ENCODE measurements around the gene DCAKD.

The DCAKD gene

GRCh38 chr17:45030733-45031132, 20.7 kb downstream of the DCAKD start:
- no peak for DNase-seq (ENCODE audit: low spot score)

- no peak for DNase-seq (ENCODE audit: low spot score)
Observed at GRCh38 chr17:45029758-45030423, 21.5 kb downstream of the DCAKD start.

DNA sequence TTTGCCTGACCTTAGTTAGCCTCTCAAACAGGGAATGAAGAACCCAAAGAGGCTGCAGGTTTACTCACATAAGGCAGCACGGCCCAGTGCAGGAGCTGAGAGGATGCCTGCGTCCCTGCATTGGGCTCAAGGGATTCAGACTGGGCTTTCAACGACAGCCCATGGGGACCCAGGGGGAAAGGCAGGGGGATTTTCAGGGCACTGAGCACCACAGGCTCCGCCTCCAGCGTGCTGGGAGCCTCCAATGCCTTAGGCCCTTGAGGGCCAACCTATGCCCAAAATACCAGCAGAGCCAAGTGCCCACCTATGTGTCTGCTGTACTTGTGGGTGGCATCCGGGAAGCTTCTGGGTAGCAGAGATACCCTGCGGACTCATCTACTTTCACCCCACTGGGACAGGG, 22.3 kb downstream of the DCAKD start:
- no peak for DNase-seq (ENCODE audit: low spot score)

GRCh38 chr17:45022655-45023339, 28.6 kb downstream of the DCAKD start:
- DNase-seq (ENCODE audit: low spot score), result no peak

- no peak for DNase-seq (ENCODE audit: low spot score)
Observed at GRCh38 chr17:45022288-45022648, 29.2 kb downstream of the DCAKD start.

- DNase-seq (ENCODE audit: low spot score), result peak; percentile 69
Observed at GRCh38 chr17:45021607-45022287, 29.7 kb downstream of the DCAKD start.

GRCh38 chr17:45020354-45021138, 30.9 kb downstream of the DCAKD start:
- no peak for DNase-seq (ENCODE audit: low spot score)

DNA sequence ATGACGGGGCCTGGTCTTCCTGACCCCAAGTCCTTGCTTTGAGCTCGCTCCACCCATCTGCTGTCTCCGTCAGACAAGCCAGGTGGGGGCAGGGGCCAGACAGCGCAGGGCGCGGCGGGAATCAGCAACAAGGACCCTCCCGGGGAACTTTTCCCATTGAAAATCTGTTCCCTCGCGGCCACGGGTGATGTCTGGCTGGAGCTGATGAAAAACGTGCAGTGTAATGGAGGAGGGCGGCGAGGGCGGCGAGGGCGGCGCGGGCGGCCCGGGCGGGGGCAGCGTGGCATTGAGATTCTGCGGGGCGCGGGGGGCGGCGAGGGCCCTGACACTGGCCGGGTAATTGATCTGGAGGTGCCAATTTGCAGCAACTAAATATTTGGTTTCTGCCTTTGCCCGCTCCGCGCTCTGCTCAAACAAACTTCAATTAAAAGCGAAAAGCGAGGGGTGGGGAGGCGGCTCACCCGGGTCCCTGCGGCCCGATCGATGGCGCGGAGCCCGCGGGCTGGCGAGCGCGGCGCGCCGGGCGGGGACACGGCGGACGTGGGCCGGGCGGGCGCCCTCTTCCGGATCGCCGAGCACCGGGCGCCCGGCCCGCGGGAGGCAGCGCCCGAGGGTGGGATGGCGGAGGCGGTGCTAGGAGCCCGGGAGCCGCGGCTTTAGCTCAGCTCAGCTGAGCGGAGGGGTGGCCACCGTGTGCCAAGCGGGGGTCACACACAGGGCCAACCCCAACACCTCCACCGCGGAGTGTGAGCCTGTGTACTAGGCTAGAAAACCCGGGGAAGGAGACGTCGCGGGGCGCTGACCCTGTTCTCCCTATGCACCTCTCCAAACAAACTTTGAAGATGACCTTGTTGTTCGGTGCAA, 32.4 kb downstream of the DCAKD start:
- DNase-seq (ENCODE audit: low spot score), result no peak

DNA sequence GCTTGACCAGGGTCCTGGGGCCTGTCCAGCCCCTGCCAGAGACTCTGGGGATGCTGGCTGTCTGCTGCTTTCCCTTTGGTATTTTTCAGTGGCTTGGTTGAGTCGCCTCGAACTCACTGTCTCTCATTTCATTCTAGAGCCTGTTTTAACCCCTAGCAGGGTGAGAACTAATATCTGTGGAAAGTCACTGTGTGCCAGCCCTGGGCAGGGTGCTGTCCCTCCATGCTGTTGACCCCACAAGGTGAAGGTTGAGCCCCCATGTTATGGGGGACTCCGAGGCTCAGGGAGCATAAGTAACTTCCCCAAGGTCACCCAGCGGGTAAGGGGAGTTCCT, 33.0 kb downstream of the DCAKD start:
- DNase-seq (ENCODE audit: low spot score), result no peak

- DNase-seq (ENCODE audit: low spot score), result no peak
Observed at GRCh38 chr17:45016823-45017222, 34.6 kb downstream of the DCAKD start.

DNA sequence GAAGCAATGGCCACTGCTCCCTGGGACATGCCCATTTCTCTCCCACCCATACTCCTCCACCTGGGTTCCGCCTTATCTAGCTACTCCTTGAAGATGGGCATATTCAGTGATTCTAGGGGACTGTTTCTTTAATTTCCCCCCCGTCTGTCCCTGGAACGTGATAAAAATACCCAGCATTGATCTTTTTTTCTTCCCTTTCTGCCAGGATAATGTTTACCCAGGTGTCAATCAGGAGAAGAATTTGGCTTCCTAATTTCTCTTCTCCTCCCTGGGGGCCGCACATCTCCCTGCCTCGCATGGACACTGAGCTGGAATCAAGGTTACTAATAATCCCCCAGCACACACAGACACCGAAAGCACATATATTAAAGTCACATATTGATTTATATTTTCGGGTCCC, 35.2 kb downstream of the DCAKD start:
- no peak for DNase-seq (ENCODE audit: low spot score)

DNA sequence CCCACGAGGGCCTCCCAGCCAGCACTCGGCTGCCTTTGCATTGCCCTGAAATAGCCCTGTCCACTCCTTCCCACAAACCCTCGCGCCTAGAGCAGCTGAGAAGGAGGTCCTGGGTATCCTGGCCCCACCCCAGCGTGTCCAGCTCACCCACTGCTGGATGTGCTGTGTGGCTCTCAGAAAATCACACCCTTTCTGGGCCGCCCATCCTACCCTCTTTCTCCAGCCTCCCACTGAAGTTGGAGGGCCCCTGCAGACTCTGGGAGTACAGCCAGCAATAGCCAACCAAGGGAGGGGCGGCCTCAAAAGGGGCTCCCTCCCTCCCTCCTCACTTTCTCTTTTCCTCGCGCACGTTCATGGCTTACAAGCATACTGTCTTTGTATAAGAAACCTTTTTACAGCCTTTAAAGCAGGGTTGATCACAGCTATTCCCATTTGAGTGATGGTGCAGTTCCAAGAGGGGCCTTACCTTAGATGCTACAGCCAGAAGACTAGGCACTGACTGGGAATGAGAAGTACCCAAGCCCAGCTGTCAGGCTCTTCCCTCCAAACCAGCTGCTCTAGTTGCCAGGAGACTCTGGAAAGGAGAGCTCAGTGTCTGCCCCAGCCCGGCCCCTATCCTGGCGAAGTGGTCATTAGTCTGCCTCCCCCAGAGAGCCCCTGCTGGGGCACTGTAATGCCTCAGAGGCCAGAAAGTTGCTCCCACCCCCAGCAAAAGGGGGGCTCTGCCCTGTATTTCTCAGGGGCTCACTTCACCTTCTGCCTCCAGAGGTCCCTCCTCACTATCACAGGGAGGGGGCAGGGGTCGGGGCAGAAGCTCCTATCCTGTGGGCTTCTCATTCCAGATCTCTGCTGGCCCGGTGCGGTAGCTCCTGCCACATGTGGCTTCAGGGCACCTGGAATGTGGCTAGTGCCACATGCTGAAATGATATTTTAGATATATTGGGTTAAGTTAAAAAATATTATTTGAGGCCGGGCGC, 38.1 kb downstream of the DCAKD start:
- no peak for DNase-seq (ENCODE audit: low spot score)

DNA sequence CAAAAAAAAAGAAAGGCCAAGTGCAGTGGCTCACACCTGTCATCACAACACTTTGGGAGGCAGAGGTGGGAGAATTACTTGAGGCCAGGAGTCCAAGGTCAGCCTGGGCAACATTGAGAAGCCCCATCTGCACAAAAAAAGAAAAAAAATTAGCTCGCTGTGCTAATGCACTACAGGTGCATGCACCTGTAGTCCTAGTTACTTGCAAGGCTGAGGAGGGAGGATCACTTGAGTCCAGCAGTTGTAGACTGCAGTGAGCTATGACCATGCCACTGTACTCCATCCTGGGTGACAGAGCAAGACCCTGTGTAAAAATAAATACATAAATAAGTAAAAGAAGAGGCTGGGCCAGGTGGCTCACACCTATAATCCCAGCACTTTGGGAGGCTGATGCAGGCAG, 39.7 kb downstream of the DCAKD start:
- no peak for DNase-seq (ENCODE audit: low spot score)

DNA sequence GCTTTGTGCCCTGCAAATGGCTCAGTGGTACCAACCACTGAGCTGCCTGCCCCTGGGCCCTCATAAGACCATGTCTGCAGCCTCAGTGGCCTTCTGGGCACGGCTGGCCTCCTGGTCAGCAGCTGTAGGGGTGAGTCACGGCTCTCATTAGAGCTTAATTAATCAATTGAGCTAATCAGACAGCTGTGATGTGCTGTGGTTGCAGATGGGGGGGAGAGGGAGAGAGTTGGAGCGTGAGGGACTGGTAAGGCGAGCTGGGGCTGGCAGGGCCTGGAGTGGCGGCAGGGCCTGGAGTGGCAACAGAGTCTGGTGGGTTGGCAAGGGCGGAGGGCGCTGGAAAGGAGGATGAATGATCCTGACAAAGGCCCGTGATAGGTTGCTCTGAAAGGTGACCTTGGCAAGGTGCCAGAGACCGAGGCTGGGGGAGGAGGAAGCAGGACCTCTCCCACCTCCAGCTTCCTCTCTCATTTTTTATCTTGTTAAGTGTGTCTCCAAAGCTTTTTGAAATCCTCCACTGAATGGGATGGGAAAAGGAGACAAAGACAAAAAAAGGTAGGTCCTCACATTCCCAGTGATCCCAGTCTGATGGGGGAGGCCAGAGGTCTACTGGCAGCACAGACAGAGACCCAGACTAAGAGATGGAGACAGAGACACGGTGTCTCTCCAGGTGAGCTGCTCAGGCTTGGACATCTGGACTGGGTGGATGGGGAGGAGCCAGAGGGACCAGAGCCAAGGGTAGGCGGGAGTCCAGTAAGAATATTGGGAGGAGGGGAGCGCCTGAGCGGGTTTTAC, 41.6 kb downstream of the DCAKD start:
- DNase-seq (ENCODE audit: low spot score), result no peak

GRCh38 chr17:45008216-45008615, 43.2 kb downstream of the DCAKD start:
- DNase-seq (ENCODE audit: low spot score), result no peak

GRCh38 chr17:45006927-45007461, 44.4 kb downstream of the DCAKD start:
- no peak for DNase-seq (ENCODE audit: low spot score)

DNA sequence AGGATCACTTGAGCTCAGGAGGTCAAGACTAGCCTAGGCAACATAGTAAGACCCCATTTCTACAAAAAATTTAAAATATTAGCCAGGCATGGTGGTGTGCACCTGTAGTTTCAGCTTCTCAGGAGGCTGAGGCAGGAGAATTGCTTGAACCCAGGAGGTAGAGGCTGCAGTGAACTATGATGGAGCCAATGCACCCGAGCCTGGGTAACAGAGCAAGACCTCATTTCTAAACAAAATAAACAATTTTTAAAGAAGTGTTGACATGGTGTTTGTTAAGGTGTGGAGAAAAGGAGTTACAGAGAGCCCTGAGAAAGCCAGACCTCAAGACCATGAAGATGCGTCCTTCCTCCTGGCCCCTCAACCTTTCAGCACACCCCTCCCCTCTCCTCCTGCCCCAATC, 45.7 kb downstream of the DCAKD start:
- no peak for DNase-seq (ENCODE audit: low spot score)

- DNase-seq (ENCODE audit: low spot score), result no peak
Observed at GRCh38 chr17:45004388-45004787, 47.0 kb downstream of the DCAKD start.

DNA sequence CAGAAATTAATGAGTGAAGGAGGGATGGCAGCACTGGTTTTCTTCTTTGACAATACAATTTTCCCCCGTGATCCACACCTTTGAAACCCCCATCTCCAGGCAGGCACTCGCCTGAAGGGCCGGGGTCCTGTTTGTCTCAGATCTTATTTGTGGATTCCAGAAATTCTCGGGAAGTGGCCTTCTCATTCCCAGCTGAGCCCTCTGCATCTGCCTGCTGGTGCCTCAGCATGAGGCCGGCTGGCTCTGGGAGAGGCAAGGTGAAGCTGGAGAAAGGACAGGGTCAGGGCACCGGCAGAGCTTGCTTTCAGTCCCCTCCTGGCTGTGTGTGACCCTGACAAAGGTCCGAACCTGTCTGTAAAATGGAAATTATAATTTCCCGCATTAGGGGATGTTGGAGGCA, 47.6 kb downstream of the DCAKD start:
- no peak for DNase-seq (ENCODE audit: low spot score)

GRCh38 chr17:45001310-45001709, 50.1 kb downstream of the DCAKD start:
- no peak for DNase-seq (ENCODE audit: low spot score)
